Measurements from ENCODE around the gene GSTO2.

Gene GSTO2

DNA sequence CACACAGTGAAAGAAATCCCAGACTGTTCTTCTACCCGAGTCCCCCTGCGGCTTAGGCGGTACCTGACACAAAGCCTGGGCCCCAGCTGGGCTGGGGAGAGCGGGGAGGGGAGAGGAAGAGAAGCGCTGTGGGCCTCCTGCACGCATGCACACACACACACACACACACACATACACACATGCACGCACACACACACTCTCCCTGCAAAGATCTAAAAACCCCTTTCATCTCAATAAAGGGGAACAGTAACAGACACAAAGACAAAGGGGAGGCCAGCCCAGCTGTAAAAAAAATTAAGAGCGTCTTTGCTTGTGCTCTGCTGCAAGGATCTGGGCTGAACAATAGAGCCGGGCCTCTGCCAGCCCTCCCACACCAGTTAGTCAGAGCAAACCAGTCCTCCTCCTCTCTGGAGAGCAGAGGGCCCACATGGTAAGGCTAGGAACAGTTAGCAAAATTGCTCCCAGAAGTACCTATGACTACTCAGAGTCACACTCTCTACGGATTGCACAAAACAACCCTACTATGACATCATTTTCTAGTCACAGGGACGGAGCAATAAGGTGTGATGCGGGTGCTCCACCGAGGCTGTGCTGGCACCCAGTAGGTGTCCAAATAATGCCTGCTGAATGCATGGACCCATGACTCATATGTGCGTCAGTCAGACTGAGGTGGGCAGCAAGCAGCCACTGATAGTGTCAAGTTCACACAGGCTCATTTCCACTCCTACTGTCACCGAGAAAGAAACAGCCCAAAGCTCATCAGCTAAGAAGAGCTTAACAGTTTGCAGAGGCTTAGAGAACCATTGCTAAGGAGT, 60.1 kb downstream of the GSTO2 start:
- no peak for TF ChIP-seq GATA2 (IDR thresholded peaks at IDR 0.05; ENCODE audit: low read depth, low read length)
- TF ChIP-seq GATA3 (IDR thresholded peaks at IDR 0.05; ENCODE audit: low read depth, low read length) = no peak

DNA sequence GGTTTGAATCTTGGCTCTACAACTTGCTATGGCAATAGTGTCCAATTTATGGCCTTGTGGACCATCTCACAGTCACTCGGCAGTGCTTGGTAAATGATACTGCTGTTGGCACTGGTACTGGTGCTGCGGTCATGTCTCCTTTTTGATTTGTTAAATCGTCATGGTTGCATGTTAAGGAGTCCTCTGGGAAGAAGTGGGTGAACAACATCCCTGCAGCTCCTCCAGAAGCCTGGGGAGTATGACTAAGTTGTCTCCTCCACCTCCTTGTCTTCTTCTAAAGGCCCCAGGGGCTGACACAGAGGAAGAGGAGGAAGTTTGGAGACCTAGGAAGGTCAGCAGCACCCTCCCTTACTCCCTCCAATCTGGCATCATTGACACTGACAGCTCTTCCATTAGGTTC, 60.8 kb downstream of the GSTO2 start:
- TF ChIP-seq GATA3 (IDR thresholded peaks at IDR 0.05; ENCODE audit: low read depth, low read length) (no peak), GATA2 (IDR thresholded peaks at IDR 0.05; ENCODE audit: low read depth, low read length) (no peak)

DNA sequence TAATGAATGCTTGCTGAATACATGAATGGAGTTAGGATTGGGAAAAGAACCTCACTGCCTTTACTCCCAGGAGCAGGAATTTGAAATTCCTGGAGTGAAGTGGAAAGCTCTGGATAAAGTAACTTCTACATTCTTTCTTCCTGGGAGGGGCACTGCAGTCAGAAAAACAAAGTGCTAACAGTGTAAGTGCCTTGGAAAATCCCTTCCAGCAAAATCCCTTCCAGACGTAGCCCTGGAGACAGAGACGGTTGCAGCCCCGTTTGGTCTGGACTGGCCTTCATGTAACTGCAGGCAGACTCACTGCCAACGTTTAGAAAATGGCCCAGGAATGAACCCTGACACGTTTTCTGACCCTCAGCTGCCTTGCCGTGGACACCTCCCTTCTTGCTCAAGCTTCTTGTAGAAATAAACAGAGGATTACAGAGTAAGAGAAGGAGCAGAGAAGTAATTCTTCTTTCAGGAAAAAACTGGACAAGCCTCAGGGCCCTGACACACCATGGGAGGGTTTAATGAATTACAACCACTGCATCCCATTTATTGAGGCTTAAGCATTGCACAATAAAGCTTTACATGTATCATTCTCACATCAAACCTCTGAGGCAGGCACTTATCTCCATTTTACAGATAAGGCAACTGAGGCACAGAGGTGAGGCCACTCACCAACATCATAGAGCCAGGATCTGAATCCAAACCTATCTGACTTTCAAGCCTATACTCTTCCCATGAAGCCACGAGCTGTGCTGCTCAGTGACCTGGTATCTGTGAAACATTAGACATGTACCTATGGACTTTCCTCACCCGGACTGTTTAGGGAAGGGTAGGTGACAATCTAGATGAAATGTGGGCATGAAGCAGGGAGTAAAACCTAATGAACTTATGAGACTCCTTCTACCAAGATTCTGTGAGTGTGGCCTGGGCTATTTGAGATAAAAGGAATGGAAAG, 61.5 kb downstream of the GSTO2 start:
- TF ChIP-seq GATA3 (IDR thresholded peaks at IDR 0.05; ENCODE audit: low read depth, low read length) (no peak), GATA2 (IDR thresholded peaks at IDR 0.05; ENCODE audit: low read depth, low read length) (no peak)

DNA sequence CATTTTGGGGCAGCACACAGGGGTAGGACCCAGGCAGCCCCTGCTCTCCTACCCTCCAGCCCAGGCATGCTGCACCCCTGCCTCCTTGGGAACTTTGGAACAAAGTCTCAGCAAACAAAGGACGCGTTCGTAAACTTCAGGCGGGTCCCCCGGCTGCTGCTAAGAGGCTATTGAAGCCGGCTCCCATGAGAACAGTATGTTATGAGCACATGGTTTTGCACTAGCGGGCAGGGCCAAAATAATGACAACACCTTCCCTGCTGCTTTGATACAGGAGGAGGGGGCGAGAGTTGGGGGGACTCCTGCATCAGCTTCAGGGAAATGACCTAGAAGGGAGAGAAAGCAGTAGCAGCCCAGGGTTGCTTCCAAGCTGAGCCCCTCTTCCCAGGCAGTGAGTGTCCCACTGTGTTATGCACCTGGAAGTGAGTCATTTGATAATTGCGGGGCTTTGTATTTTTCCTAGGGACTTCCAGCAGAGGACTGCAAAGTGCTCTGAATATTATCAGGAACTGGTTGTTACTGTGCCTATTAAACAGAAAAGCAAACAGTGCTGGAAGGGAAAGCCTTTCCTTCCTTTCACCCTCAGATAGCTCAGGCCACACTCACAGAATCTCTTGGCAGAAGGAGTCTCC, 62.3 kb downstream of the GSTO2 start:
- TF ChIP-seq GATA2 (IDR thresholded peaks at IDR 0.05; ENCODE audit: low read depth, low read length) (no peak), GATA3 (IDR thresholded peaks at IDR 0.05; ENCODE audit: low read depth, low read length) (no peak)

DNA sequence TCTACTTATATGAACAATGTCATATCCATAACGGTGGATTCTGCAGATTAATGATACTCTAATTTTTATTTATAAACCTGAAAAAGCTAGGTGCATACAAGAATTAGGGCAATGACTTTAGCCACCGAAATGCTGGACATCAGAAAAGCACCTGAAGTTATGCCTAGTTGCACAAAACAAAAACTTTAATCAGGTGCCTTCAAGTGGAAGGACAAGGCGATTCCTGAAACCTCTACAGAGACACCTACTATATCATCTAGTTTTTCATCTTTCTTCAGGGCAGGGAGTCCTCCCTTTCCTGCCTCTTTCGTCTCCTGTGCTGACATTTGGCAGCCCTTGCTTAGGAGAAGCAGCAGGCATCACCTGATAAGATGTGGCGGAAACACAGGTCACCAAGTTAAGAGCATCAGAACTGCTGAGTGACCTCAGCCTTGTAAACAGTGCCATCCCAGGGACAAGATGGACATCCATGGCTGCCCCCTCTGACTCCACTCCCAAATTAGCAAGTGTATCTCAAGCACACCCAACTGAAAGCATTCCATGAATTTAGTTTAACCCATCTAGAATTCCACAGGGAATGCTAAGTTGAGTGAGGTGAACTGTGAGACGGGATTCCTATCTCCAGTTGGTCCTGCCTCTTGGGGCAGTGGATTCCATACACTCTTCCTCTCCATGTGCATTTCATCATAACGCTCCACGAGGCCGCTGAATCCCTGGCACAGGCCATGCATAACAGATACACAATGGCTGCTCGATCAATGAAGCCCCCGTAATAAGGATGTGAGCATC, 63.5 kb downstream of the GSTO2 start:
- TF ChIP-seq GATA2 (IDR thresholded peaks at IDR 0.05; ENCODE audit: low read depth, low read length) (no peak), GATA3 (IDR thresholded peaks at IDR 0.05; ENCODE audit: low read depth, low read length) (no peak)

DNA sequence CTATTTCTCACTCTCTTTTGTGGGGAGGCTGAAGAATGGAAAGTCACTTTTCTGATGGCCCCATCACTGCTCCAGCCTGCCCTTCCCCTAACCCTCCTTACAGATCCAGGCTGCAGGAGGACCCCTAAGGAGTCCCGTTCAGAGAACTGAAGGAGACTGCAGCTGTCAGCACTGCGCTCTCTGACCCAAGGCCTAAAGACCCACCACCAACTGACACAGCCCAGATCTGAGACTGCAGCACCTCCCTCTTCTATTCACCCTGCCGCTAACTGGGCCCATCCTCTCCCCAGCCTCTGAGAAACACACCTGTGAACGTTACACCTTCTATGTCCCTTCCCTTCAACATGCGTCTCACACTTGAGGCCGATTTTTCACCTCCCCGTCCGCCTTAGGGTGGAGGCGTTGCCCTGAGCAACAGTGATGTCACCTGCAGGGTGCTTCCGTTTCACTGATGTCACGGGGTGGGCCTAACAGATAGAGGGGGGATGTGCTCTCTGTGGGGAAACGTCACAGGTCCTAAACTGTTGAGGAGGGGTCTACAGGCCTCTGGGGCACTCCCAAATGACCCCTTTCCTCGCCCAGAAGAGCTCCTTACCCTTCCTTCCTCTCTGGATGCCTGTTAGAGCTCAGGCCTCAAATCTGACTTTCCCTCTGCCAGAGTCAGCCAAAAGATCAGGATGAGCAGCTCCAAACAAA, 64.2 kb downstream of the GSTO2 start:
- TF ChIP-seq GATA3 (IDR thresholded peaks at IDR 0.05; ENCODE audit: low read depth, low read length) = no peak

DNA sequence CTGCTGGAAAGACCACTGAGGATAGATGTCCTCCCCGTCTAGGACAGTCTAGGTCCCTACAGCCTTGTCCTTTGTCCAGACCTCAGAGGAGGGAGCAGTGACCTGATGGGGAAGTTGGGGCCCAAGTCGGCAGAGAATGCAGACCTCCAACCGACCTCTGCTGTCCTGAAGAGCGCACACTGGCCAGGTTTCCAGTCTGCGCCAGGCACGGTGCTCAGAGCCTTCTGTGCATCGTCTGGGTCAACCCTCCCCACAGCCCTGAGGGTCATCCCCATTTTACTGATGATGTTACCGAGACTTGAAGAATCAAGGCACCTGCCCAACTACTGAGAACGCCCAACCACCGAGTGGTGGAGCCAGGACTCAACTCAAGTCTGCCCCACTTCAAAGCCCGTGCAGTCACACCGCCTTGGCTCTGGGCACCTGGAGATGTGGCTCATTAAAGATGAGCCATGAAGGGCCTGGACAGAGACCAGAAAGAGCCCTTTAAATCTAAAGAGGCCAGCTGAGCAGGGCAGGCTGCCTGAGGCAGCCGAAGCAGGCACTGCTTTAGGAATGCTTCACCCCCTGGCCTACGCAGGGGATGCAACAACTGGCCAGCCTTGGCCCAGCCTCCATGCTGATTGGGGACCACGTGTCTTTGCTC, 64.9 kb downstream of the GSTO2 start:
- TF ChIP-seq GATA2 (IDR thresholded peaks at IDR 0.05; ENCODE audit: low read depth, low read length) (no peak), GATA3 (IDR thresholded peaks at IDR 0.05; ENCODE audit: low read depth, low read length) (no peak)

GRCh38 chr10:104334561-104334960, 65.6 kb downstream of the GSTO2 start:
- TF ChIP-seq GATA2 (IDR thresholded peaks at IDR 0.05; ENCODE audit: low read depth, low read length) (no peak), GATA3 (IDR thresholded peaks at IDR 0.05; ENCODE audit: low read depth, low read length) (no peak)

DNA sequence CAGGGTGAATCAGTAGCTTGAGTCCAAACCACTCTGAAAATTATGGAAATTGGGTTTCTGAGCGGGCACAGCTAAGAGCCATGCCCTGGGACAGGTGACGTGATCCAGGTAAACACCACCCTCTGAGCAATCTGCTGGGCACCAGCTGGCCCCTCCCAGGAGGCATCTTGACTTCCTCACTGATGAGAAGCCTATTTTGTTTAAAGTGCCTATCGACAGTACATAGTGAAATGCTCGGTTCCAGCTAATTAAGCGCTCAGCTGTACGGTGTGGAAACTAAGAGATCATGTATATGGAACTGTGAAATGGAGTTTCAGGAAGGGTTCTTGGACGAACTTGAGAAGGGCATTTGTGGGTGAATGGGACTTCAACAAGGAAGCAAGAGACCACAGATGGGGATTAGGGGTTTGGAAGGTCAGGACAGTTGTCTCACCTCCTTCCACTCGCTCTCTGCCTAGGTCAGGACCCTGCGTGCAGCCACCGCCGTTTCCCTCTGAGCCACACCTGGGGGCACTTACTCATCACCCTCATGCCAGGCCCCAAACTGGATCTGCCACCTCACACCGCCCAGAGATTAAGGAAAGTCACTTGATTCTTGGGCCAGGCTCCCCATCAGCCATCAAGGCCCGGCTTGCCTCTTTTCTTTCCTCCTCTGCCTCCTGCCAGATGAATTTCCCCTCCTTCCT, 66.1 kb downstream of the GSTO2 start:
- TF ChIP-seq GATA3 (IDR thresholded peaks at IDR 0.05; ENCODE audit: low read depth, low read length) = no peak
- TF ChIP-seq GATA2 (IDR thresholded peaks at IDR 0.05; ENCODE audit: low read depth, low read length) = no peak

DNA sequence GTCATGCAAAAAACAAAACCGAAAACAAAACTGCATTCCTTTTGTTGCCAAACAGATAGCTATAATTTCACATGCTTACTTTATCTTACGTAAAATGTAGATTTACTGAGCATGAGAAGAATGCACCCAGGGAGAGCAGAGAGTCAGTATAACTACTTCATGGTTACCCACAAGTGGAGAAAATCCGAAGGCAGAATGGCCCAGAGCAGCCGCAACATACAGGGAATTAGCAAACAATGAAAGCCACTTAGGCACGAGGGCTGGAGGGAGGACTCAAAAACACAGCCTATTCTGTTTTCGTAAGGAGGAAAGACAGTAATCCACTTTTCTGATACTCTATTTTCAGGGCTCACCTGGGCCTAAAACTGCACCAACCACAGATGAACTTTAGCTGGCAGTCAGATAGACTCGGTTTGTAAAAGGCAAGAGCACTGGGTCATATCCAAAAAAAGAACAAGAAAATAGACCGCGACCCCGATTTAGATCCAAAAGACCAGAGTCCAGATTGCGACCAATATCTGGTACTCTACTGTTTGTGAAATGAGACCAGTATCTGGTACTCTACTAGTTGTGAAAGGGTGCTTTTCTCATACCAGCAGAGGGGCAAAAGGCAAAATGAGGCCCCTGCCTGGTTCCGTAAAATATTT, 68.0 kb downstream of the GSTO2 start:
- no peak for TF ChIP-seq GATA2 (IDR thresholded peaks at IDR 0.05; ENCODE audit: low read depth, low read length)
- TF ChIP-seq GATA3 (IDR thresholded peaks at IDR 0.05; ENCODE audit: low read depth, low read length) = no peak

GRCh38 chr10:104337521-104337984, 68.6 kb downstream of the GSTO2 start:
- no peak for TF ChIP-seq GATA3 (IDR thresholded peaks at IDR 0.05; ENCODE audit: low read depth, low read length)
- TF ChIP-seq GATA2 (IDR thresholded peaks at IDR 0.05; ENCODE audit: low read depth, low read length) = no peak
